HepG2 (cell line): ENCODE data around the gene LATS1. TPM values are rescaled to one million over a fixed set of nuclear protein-coding genes. Genes with fewer than 3 reads are reported as not detected.
A peak's percentile ranks its signal among the peaks of the same experiment; 100 is the strongest.

Source experiments
- E2F5 ChIP-seq: sonication (generic); formaldehyde crosslinking; conservative IDR thresholded peaks from 2 replicates; pipeline ENCODE4 v1.4.0; 2020; ENCODE audit warnings: missing genetic modification reagents
- IKZF4 ChIP-seq: sonication (generic); formaldehyde crosslinking; IDR thresholded peaks from 2 replicates; pipeline ENCODE4 v1.5.1; 2020; ENCODE audit warnings: borderline replicate concordance, mild to moderate bottlenecking, low read depth, missing genetic modification reagents; ENCODE audit errors: not compliant biosample characterization
- KAT7 ChIP-seq: IDR thresholded peaks from 2 replicates; pipeline ENCODE4 v1.6.1; 2018; ENCODE audit warnings: borderline replicate concordance, missing compliant biosample characterization
- KLF11 ChIP-seq: IDR thresholded peaks from 2 replicates; pipeline ENCODE4 v1.6.1; 2016; ENCODE audit warnings: missing compliant biosample characterization
- MAFG ChIP-seq: sonication (generic); formaldehyde crosslinking; IDR thresholded peaks from 2 replicates; pipeline ENCODE4 v1.5.1; 2020; ENCODE audit warnings: mild to moderate bottlenecking, missing genetic modification reagents
- MEIS1 ChIP-seq: sonication (generic); formaldehyde crosslinking; IDR thresholded peaks from 2 replicates; pipeline ENCODE4 v1.9.0; 2021; ENCODE audit warnings: mild to moderate bottlenecking, missing genetic modification reagents, moderate library complexity, borderline replicate concordance
- MXD1 ChIP-seq: sonication (generic); formaldehyde crosslinking; IDR thresholded peaks from 2 replicates; pipeline ENCODE4 v1.4.0; 2020; ENCODE audit warnings: mild to moderate bottlenecking, missing genetic modification reagents
- NFE2L2 ChIP-seq: fragments of 150-350 bp; IDR thresholded peaks from 2 replicates; pipeline ENCODE4 v1.6.1; 2014; ENCODE audit warnings: low read length
- NRL ChIP-seq: sonication (generic); formaldehyde crosslinking; IDR thresholded peaks from 2 replicates; pipeline ENCODE4 v1.5.0; 2020; ENCODE audit warnings: missing genetic modification reagents, mild to moderate bottlenecking, moderate library complexity, borderline replicate concordance
- PHF5A ChIP-seq: IDR thresholded peaks from one replicate; pipeline ENCODE4 v1.6.1; 2018; ENCODE audit warnings: low read depth, missing genetic modification reagents; ENCODE audit not compliant: unreplicated experiment
- RFXAP ChIP-seq: sonication (generic); formaldehyde crosslinking; IDR thresholded peaks from 2 replicates; pipeline ENCODE4 v1.4.0; 2020; ENCODE audit warnings: missing genetic modification reagents, borderline replicate concordance
- THYN1 ChIP-seq: sonication (generic); formaldehyde crosslinking; IDR thresholded peaks from 2 replicates; pipeline ENCODE4 v1.8.1; 2023; ENCODE audit warnings: low read depth, mild to moderate bottlenecking, moderate library complexity, missing genetic modification reagents, borderline replicate concordance
- ZFP36L2 ChIP-seq: sonication (generic); formaldehyde crosslinking; IDR thresholded peaks from 2 replicates; pipeline ENCODE4 v1.4.0; 2020; ENCODE audit warnings: missing genetic modification reagents
- ZNF230 ChIP-seq: sonication (generic); formaldehyde crosslinking; IDR thresholded peaks from 2 replicates; pipeline ENCODE4 v1.4.0; 2020; ENCODE audit warnings: mild to moderate bottlenecking, missing genetic modification reagents
- ZNF362 ChIP-seq: sonication (generic); formaldehyde crosslinking; IDR thresholded peaks from 2 replicates; pipeline ENCODE4 v1.4.0; 2020; ENCODE audit warnings: missing genetic modification reagents, mild to moderate bottlenecking, borderline replicate concordance
- ZNF367 ChIP-seq: sonication (generic); formaldehyde crosslinking; IDR thresholded peaks from 2 replicates; pipeline ENCODE4 v1.4.0; 2020; ENCODE audit warnings: missing genetic modification reagents, borderline replicate concordance
- ZNF484 ChIP-seq: sonication (generic); formaldehyde crosslinking; IDR thresholded peaks from 2 replicates; pipeline ENCODE4 v1.5.1; 2020; ENCODE audit warnings: mild to moderate bottlenecking, low read depth, missing genetic modification reagents, borderline replicate concordance
- ZNF549 ChIP-seq: sonication (generic); formaldehyde crosslinking; IDR thresholded peaks from 2 replicates; pipeline ENCODE4 v1.5.0; 2020; ENCODE audit warnings: missing genetic modification reagents
- ZNF574 ChIP-seq: sonication (generic); formaldehyde crosslinking; IDR thresholded peaks from 2 replicates; pipeline ENCODE4 v1.4.0; 2020; ENCODE audit warnings: missing genetic modification reagents
- ZNF792 ChIP-seq: IDR thresholded peaks from 2 replicates; pipeline ENCODE4 v1.6.1; 2016
- polyA plus RNA-seq, 8 experiments: library from polyadenylated mRNA; depleted of rRNA in 3 of 8; stranded (reverse) in 7 of 8; unstranded in 1 of 8; fragments of >200 nt; fragmentation: Illumina TruSeq in 4 of 8; extraction: Trizol in 4 of 8; gene quantifications; 2 replicates each; pipeline versions ENCODE4 v1.2.1 to v1.2.3, GENCODE V29; 2011 to 2016; ENCODE audit warnings: low read depth in 4 of 8, missing spikeins in 1 of 8, mixed read lengths in 1 of 8; ENCODE audit not compliant: insufficient read depth in 1 of 8
- total RNA-seq, 5 experiments: library from RNA; depleted of rRNA; stranded (reverse); fragments of >200 nt; fragmentation: Illumina TruSeq; extraction: Trizol; gene quantifications; 2 replicates each; pipeline ENCODE4 v1.2.3, GENCODE V29; 2016; ENCODE audit warnings: low read depth in 1 of 5

Gene LATS1
- total and polyA plus RNA-seq, 2 of the 13 experiments (the other 11 are each of a cell fraction or from before 2014, with no cell fraction given), result 9.9 to 12.6 TPM

- TF ChIP-seq ZNF362 (0 out of 2 replicates have a peak, but pooled peaks have one; percentile 10), MAFG (peak; percentile 55; the same call in 1 of the 2 replicates), THYN1 (CRISPR knock-in tag) (peak; percentile 60; the same call in 1 of the 2 replicates), ZNF367 (CRISPR knock-in tag) (peak; percentile 69; the same call in 1 of the 2 replicates), IKZF4 (peak; percentile 78), NRL (CRISPR knock-in tag) (peak; percentile 91), NFE2L2 (no peak), ZNF574 (peak; percentile 82), E2F5 (peak; percentile 67; the same call in 1 of the 2 replicates), ZNF792 (CRISPR knock-in tag) (0 out of 2 replicates have a peak, but pooled peaks have one; percentile 60), PHF5A (CRISPR knock-in tag) (peak; percentile 79), ZNF484 (CRISPR knock-in tag) (0 out of 2 replicates have a peak, but pooled peaks have one; percentile 40), ZNF230 (CRISPR knock-in tag) (peak; percentile 85), MXD1 (CRISPR knock-in tag) (peak; percentile 74; the same call in 1 of the 2 replicates), ZNF549 (CRISPR knock-in tag) (peak; percentile 29; the same call in 1 of the 2 replicates), MEIS1 (CRISPR knock-in tag) (no peak), RFXAP (CRISPR knock-in tag) (peak; percentile 29; the same call in 1 of the 2 replicates), ZFP36L2 (CRISPR knock-in tag) (no peak), KLF11 (peak; percentile 64; the same call in 1 of the 2 replicates), KAT7 (peak; percentile 86)
Measured at GRCh38 chr6:149749594-149750135, 31.8 kb upstream of the LATS1 start, which contains the start of gene PCMT1 (continued).
